Stimulated activated CD4-positive, alpha-beta T cell treated with anti-CD3 and anti-CD28 coated beads, Interleukin-4, amount 100 ng/mL, for 1 hour (primary cell): ENCODE data around the gene TTC1.
"Not testable (repeated sequence)": the region's sequence is repeated elsewhere in the genome, so short reads cannot be mapped to it uniquely, and the experiment has no call there.

Experiments used
- DNase-seq: peaks from one replicate; pipeline ENCODE4 v3.0.0-alpha.2; 2020

The TTC1 gene

DNA sequence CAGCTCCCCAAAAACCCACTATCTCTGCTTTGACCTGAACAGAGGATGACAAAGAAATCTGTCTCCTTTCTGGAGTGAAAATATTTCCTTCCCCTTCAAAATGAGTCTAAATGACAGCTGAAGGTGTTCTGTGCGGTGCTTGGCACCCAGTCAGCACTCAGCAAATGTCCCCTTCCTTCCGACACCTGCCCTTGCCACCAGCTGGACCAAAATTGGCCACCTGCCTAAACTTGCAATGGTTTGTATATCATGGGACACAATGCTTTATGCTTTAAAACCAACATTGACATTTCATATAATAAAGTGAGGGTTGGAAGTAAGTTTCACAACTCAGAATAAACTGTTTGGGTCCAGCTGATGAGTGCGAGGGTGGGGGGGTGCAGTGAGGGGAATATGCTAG lies 7.5 kb upstream of the TTC1 start:
- no peak for DNase-seq

DNA sequence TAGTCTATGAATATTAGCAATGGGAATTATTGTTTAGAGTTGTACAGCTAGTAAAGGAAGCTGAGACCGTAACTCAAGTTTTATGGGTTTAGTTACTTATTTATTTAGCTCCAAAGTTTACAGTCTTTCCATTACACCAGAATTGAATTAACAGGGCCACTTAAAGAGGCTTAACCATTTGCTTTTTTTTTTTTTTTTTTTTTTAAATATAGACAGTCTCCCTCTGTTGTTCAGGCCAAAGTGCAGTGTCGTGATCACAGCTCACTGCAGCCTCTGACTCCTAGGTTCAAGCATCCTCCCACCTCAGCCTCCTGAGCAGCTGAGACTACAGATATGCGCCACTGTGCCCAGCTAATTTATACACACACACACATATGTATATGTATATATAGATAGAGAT lies 1.4 kb upstream of the TTC1 start:
- DNase-seq = no peak

DNA sequence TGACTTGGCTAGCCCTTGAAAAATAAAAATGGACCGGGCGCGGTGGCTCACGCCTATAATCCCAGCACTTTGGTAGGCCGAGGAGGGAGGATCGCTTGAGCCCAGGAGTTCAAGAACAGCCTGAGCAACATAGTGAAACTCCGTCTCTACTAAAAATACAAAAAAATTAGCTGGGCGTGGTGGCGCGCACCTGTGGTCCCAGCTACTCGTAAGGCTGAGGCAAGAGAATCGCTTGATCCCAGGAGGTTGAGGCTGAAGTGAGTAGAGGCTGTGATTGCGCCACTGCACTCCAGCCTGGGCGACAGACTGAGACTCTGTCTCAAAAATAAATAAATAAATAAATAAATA lies 436 bp upstream of the TTC1 start:
- not testable (repeated sequence) for DNase-seq

DNA sequence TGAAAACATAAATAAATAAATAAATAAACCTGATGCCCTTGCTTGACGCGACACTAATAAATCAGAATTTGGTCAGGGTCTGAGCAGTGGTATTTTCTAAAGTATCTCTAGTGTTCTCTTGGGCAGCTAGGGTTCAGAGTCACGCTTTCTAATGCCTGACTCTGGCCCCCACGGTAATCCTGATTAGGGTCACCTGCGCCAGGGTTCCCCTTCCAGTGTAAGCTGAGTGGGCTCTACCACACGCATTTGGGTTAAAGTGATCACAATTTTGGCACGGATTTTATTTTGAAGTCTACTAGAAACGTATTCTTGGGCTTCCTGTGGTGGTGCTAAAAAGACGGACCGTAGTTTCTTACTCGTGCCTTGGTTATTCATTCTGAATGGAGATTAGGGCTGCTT lies 651 bp downstream of the TTC1 start:
- DNase-seq = no peak

DNA sequence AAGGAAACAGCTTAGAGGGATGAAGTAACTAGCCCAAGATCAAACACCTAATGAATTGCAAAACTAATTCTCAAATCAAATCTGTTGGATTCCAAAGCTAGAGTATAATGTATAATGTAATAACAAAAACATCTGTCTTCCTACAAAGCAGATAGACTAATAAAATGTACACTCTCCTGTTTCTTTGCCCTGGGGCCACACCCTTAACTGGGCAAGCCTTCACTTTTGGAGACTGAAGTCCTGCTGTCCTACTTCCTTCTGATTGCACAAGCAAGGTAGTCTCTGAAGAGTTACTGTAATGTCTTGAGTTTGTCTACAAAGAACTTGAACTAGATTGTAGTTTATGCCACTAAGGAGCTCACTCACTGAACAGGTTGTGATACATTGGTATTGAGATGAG lies 2.5 kb downstream of the TTC1 start:
- DNase-seq = no peak

DNA sequence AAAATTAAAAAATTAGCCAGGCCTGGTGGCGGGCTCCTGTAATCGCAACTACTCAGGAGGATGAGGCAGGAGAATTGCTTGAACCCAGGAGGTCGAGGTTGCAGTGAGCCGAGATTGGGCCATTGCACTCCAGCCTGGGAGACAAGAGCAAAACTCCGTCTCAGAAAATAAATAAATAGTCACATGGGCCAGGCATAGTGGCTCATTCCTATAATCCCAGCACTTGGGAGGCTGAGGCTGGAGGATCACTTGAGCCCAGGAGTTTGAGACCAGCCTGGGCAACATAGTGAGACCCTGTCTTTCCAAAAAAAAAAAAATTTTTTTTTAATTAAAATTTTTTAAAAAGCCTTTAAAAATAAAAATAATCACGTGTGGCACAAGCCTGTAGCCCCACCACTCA lies 5.3 kb downstream of the TTC1 start:
- DNase-seq = not testable (repeated sequence)

DNA sequence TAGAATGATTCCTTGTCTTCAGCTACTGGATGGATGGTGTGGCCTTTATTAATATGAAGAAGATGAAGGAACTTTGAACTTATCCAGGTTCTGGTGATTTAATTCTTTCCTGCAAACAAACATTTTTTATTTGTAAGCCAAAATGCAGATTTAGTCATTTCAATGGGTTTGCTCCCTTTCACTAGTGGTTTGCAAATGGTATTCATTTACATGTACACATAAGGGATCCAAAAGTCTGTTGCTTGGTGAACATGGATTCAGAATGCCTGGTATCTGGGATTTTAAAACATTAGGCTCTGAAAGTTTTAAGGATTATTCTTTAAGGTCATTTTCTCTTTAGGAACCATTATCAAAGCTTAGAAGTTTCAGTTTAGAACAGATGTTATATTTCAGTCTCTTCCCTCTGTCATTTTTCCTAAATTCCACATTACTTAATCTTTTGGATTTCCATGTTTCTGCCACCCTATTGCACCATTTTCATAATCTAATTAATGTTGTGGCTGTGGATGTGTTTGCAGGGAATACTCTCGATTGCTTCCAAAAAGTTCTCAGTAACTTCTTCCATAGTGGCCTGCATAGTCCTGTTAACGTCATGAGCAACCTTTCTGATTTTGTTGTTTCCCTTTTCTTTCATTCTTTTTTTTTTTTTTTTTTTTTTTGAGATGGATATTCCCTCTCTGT lies 10.1 kb downstream of the TTC1 start:
- no peak for DNase-seq

DNA sequence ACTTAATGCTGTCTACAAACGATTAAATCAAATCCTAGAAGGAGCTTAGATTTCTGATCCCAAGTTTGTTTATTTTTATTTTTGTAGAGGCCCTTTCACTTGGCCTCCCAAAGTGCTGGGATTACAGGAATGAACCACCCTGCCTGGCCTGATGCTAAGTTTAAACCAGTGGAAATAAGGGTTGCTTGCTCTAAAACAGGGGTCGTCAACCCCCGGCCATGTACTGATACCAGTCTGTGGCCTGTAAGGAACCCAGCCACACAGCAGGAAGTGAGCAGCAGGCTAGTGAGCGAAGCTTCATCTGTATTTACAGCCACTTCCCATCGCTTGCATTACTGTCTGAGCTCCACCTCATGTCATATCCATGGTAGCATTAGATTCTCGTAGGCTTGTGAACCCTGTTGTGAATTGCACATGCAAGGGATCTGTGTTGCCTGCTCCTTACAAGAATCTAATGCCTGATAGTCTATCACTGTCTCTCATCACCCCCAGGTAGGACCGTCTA lies 11.4 kb downstream of the TTC1 start:
- DNase-seq = no peak

DNA sequence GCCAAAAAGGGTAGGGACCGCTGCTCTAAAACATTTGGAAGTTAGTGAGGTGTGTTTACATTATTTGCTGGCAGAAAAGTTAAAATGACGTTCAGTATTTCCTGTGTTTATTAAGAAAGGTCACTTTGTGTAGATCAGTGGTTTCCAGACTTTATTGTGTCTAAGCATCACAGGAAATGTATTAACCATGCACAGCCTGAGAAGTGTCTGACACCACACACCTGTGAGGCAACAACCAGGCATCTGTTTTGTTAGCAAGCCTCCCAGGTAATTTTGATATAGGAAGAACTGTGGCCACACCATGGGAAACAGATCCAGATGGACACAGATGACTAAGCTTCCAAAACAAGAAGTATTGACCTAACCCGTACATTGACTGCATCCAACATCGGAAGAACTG lies 12.0 kb downstream of the TTC1 start:
- no peak for DNase-seq

DNA sequence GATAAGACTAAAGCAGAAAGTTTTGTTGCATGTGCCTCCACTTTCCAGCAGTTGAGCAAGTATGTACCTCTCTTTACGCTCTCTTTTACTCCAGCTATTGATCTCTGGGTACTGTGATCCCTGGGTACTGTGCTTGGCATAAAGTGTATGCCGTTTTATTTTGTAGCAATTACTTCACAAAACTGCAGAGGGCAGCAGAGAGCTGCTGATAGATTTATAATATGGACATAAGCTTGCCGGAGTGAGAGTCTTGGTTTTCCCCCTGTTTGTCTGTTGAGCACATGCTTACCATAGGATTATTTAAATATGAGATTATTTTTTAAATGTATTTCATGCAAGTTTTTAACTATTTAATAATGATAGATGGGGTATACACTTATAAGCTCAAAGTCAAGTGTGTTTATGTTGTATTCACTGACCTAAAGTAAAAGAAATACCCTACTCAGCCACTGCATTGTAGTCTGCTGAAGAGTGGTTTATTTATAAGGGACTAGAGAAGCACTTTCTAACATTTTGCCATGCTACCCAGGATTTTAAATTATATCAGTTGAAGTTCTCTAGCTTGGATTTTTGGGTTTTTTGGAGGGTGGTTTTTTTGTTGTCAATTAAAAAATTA lies 13.0 kb downstream of the TTC1 start:
- peak; percentile 10 for DNase-seq

DNA sequence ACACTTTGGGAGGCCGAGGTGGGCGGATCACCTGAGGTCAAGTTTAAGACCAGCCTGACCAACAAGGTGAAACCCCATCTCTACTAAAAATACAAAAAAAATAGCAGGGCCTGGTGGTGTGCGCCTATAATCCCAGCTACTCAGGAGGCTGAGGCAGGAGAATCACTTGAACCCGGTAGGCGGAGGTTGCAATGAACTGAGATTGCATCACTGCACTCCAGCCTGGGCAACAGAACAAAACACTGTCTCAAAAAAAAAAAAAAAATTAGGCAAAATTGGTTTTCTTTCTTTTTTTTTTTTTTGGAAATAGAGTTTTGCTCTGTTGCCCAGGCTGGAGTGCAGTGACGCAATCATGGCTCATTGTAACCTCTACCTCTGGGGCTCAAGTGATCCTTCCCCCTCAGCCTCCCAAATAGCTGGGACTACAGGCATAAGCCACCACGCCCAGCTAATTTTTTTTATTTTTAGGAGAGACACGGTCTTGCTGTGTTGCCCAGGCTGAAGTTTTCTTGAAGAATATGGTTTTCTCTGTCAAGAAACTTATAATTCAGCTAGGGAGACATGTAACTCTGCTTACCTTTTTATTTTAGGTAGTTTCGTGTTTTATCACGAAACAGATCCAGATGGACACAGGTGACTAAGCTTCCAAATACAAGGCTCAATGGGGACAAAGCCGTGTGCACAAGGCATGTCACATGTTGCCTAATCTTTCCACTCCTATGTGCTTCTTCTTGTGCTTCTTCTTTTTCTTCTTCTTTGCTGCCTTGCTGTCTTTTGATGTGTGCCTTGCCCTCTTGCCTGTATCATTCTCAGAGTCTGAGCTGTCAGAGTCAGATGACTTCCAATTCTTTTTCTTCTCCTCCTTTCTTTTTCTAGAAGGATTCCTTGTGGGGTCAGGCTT lies 14.3 kb downstream of the TTC1 start:
- no peak for DNase-seq

DNA sequence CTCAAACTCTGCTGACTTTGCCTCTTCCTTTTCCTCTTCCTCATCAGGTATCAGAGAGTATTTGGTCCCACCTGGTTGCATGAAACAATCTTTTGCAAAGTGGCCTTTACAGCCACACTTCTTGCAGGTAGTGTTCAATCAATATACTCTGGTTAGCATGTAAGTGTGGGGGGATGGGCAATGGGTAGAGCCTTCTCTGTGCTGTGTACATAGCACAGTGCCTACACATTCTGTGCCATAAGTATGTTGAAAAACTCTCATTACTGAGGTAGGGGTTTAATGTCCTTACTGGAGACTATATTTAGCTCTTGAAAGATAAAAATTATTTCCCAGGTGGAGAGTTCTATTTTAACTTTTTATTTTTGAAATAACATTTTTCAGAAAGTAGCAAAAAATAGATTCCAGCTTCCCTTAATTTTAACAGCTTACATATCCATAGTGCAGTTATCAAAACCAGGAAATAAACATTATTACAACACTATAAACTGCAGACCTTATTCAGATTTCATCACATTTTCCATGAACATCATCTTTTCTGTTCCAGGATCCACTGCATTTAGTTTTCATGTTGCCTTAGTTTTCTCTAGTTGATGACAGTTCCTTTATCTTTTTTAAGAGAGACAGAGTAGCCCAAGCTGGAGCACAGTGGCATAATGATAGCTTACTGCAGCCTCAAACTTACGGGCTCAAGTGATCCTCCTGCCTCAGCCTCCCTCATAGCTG lies 15.1 kb downstream of the TTC1 start:
- DNase-seq = no peak

DNA sequence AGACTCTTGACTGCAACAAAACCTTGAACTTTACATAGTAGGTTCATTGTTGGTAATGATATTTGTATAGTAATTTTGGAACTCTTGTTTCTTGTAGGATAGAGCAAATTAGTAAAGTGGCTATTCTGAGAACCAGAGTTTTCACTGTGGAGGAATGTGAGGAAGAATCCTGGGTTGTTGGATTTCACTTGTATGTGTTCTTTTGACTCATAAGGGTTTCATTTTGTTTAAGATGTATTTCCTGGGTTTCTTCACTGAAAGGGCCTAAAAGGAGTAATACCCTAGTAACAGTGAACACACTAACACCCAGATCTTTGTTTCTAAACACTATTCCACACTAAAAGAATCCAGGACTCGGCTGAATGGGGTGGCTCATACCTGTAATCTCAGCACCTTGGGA lies 20.1 kb downstream of the TTC1 start:
- no peak for DNase-seq

DNA sequence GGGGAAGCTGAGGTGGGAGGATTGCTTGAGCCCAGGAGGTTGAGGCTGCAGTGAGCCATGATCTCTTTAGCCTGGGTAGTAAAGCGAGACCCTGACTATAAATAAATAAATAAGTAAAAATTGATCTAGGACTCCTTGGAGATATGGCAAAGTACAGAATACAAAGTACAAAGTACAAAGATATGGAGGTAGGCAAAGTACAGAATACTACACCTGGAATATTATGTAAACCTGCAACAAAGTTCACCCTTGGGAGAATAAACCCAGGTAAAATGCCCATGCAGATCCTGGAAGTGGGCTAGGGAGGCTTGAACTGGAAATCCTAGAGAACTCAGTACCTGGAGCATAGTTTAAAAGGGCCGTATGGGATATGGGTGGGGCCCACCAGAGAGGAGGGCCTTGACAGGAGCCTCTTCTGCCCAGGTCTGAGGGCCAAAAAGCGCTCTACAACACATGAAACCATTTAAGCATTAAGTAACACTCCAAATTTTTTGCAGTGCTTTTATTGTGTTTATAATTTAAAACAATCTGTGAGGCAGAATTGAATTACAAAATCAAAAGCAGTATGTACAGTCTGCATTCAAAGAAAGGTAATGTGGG lies 20.7 kb downstream of the TTC1 start:
- DNase-seq = no peak

DNA sequence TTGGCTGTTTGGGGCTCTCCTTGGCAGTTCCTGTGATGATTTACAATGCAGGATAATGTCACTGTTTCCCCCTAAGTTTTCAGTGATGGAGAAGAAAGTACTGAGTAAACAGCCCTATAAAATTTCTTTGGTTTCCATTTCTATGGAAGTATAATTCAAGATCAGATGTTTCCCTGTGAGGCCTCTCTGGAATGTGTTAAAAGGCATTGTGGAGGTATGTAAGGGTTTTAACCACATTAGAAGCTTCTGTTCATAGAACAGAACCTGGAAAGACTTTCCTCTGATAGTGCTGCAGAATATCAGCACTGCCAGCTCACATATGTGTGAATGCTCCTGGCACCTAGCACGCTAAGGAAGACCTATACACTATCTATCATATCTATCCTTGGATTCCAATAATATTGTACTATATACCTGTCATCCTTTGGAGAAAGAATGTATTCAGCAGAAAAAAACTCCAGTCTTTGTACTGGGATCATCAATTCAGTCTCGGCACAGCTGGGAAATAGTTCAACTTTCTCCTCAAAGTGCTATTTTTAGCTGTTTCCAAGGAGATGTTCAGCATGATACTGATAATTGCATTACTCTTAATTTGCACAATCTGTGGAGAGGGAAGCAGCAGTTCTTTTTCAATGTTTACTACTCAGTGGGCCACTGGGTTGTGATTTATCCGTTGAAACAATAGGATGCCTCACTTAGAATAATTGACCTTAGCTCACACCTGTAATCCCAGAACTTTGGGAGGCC lies 21.9 kb downstream of the TTC1 start:
- no peak for DNase-seq

DNA sequence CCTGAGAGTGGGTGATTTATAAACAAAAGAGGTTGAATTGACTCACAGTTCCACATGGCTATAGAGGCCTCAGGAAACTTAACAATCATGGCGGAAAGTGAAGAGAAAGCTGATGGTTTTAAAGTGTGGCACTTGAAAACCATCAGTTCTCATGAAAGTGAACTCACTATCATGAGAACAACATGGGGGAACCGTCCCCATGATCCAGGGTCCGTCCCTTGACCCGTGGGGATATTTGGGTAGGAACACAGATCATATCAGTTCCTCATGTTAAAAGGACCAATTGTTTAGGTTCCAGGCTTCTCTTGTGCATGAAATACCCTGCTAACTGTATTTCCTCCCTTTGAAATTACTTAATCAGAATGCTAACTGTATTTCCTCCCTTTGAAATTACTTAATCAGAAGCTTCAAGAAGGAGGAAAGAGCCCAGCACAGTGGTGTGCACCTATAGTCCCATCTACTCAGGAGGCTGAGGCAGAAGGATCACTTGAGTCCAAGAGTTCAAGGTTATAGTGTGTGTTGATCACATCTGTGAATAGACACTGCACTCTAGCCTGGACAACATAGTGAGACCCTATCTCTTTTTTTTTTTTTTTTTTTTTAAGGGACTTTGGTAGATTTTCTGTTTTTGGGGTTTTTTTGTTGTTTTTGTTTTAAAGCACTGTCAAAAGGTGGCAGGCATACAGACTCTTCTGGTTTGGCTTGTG lies 24.8 kb downstream of the TTC1 start:
- no peak for DNase-seq

DNA sequence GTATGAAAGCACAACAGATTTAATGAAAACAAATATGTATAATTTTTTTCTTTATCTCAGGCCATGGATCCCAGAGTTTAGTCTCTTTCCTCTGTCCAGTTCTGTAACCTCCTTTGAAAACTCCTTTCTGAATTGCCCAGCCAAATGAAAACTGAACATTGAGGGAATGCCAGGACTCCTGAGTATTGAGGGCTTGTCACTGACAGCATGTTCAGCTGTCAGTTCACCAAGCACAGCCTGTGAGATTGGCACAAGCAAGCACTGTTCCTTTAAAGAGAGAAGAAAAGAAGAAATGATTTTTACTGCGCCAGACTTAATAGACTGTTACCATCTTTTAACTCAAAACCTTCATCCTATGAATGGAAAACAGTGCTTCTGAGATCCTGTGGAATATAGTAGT lies 27.3 kb downstream of the TTC1 start:
- DNase-seq = no peak

DNA sequence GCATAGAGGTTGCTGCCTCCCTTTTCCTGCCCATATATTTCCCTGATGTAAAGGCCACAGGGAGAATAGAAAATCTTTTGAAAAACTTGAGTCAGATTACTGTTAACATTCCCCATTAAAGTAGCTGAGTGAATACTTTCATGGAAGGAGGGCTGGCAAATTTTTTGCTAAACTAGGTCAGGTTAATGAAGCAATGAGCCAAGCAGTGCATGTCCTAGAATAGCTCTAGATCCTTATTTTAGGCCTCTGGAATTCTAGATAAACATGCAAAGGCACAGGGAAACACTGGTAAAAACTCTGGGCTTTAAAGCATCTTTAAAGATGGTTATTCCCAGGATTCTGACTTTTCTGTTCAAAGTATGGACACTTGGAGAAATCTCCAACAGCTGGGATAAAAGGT lies 27.9 kb downstream of the TTC1 start:
- DNase-seq = no peak

DNA sequence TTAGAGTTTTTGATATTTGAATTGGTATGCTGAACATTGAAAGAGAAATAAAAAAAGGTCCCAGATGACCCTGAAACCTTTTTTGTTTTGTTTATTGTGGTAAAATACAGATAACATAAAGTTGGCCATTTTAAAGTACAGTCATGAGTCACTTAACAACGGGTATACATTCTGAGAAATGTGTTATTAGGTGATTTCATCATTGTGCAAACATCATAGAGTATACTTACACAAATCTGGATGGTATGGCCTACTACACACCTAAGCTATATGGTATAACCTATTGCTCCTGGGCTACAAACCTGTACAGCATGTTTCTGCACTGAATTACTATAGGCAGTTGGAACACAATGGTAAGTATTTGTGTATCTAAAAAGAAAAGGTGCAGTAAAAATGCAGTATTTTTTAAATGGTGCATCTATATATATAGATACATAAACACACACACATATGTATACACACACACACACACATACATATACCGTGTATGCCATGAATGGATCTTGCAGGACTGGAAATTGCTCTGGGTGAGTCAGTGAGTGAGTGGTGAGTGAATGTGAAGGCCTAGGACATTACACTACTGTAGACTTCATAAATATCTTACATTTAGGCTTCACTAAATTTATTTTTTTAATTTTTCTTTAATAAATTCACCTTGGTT lies 31.0 kb downstream of the TTC1 start:
- DNase-seq = no peak

DNA sequence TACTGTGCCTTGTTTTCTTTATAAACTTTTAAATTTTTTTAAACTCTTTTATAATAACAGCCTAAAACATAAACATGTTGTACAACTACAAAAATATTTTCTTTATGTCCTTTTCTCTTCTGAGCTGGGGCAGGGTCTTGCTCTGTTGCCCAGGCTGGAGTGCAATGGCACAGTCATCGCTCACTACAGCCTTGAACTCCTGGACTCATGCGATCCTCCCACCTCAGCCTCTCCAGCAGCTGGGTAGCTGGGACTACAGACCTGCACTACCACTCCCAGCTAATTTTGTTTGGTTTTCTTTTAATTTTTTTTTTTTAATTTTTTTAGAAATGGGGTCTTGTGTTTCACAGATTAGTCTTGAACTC lies 31.5 kb downstream of the TTC1 start:
- DNase-seq = no peak

DNA sequence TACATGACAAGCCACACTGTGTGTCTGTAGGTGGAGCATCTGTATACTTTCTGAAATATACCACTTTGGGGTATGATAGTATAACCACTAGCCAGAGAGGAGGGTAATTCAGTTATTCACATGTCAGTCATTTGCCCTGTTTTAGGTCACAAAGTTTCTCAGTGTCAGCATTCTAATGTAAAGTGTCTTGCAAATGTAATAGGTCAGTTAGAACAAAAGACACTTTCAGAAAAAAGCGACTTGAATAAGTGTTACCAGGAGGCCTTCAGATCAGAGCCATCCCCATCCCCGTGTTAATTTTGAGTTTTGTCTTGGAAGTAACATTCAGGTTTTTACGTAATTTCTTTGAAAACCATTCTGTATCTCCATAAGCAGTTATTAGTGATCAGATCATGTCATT lies 33.7 kb downstream of the TTC1 start:
- DNase-seq = no peak
